Raji (cell line): ENCODE measurements around the gene NCR3LG1.

Experiments
- POLR2A ChIP-seq: IDR thresholded peaks from 2 replicates; pipeline ENCODE4 v1.6.1; 2011; ENCODE audit warnings: low read depth, low read length, control low read depth; ENCODE audit not compliant: insufficient read depth

NCR3LG1 gene

GRCh38 chr11:17353821-17354600 is 2.4 kb downstream of the NCR3LG1 start:
- no peak for TF ChIP-seq POLR2A

GRCh38 chr11:17354601-17354991 is 3.0 kb downstream of the NCR3LG1 start:
- TF ChIP-seq POLR2A = no peak

DNA sequence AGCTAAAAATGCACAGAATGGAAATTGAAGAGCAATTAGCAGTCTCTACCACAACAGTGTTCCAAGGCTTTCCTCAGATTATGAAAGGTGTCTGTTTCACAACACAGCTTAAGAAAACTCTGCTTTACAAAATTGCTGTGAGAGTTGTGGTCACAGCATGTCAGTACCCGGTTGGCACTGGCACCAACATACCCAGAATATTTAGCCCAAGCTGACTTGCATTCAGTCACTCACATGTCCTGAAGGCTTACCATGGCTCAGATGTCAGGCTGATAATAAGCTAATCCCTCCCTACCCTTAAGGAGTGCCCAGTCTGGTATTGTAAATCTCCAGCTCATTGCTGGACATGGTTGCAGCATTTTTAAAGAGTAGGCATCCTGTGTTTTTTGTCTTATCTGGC is 14.9 kb downstream of the NCR3LG1 start:
- TF ChIP-seq POLR2A = no peak

- TF ChIP-seq POLR2A = no peak
Observed at GRCh38 chr11:17368551-17368950, 17.0 kb downstream of the NCR3LG1 start.

- TF ChIP-seq POLR2A = no peak
Observed at GRCh38 chr11:17369094-17369493, 17.5 kb downstream of the NCR3LG1 start.

- no peak for TF ChIP-seq POLR2A
Observed at GRCh38 chr11:17369684-17370243, 18.2 kb downstream of the NCR3LG1 start.

DNA sequence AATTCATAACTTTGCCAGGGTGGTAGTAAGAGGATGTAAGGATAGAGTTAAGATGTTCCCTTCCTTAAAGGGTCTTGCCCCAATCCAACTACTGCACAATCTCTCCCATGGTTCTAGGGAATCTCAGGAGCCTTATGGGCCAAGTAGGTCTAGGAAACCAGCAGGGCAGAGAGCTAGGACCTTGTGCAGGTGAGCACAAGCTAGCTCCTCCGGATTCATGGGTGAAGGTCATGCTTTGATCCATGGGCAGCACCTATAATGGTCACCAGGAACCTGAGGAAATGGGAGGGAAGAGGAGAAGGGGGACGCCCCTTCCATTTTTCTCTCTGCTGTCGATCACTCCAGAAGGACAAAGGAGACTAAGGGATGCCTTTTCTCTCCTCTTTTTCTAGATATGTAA is 20.0 kb downstream of the NCR3LG1 start:
- no peak for TF ChIP-seq POLR2A

GRCh38 chr11:17375547-17375946 is 23.9 kb downstream of the NCR3LG1 start:
- no peak for TF ChIP-seq POLR2A

GRCh38 chr11:17376493-17376892 is 24.9 kb downstream of the NCR3LG1 start:
- no peak for TF ChIP-seq POLR2A

GRCh38 chr11:17378655-17379054 is 27.1 kb downstream of the NCR3LG1 start:
- no peak for TF ChIP-seq POLR2A

DNA sequence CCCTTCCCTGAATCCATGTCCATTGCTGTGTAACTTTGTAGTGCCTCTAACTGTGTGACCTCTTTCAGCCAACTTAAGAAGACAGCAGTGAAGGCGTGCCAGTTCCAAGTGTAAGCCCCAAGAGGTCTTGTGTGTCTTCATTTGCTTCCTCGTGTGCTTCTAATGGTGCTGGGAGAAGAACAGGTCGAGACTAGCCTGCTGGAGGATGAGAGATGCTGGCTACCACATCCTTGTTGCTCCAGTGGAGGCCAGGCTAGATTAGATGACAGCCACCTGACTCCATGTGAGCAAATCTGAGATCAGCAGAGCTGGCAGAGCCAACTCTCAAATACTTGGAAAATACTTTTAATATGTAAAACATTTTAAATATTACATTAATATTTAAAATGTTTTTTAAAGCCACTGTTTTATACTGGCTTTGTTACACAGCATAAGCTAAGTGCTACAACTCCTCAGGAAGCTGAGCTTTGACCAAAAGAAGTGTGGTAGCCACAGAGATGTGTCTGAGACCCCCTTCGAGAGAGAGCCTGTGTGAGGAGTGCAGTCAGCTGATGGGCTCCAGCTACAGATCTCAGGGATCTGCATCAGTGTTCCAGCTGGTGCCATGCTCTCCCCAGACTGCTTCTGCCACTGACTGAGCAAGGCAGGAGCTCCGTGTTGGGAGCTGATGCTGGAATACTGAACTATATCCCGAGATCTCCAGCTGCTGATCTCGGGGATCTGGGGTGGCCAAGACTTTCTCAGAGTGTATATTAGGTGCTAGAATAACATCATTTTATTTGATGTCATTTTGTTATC is 28.0 kb downstream of the NCR3LG1 start:
- no peak for TF ChIP-seq POLR2A

DNA sequence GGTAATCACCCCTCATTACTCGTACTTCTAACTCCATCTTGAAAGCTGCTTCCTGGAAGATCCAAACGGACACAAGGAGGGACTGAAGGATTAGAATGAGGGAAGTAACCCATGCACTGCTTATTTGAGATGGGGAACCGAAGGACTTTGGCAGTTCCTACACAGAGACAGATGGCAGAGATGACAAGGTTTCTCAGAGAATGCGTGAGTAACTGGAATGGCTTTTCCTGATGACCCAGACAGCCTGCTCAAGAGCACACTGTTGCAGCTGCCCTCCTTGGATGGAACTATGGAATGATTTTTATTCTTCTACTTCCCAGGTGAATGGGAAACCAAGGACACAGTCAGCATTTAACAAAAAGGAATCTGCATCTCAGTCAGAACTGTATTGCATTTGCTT is 29.6 kb downstream of the NCR3LG1 start:
- TF ChIP-seq POLR2A = no peak

DNA sequence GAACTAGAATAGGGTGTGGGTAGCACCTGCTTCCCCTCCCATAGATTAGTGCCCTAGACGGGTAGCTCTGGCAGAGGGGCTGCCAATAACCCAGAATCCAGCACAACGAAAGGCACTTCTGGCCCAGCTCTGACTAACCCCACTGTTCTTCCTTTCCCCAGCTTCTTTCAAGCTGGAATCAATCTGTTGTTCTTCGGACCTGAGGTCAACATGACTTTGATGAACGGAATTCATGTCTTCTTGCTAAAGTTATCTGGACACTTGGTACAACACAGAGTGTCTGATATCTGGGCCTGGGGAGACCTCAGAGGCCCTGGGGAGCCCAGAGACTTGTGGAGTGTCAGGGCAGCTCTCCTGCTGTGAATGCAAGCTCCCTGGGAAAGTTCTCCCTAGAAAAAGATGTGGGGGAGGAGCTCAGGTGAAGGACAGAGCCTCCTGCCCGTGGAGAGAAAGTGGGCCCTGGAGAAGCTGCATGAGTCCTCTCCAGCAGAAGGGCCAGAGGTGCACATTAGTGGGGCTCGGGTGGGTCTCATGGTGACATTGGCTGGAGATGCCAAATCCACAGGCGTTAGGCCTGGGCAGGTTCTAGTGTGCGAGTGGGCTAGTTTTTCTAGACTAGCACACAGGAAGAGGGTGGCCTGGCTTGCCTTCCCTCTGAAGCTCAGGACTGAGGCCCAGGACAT is 30.6 kb downstream of the NCR3LG1 start:
- no peak for TF ChIP-seq POLR2A

DNA sequence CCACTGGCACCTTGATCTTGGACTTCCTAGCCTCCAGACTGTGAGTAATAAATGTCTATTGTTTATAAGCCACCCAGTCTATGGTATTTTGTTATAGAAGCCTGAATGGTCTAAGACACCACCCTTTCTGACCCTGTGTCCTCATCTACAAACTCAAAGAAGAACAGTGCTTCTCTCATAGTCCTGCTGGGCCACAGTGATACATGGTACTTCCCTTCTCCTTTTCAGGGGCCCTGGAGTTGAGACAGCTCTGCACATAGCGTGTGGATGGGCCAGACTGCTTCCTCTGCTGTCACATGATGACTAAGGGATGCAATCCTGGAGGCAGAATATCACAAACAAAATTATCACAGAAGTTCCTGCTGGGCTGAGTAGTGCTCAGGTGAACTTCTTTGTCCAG is 31.9 kb downstream of the NCR3LG1 start:
- no peak for TF ChIP-seq POLR2A

GRCh38 chr11:17384002-17384511 is 32.5 kb downstream of the NCR3LG1 start:
- no peak for TF ChIP-seq POLR2A
